ENCODE measurements around the gene LSM10. TPM values are rescaled to one million over a fixed set of nuclear protein-coding genes. Genes with fewer than 3 reads are reported as not detected.
A peak's percentile ranks its signal among the peaks of the same experiment; 100 is the strongest.

LSM10 gene
- total RNA-seq, 3 donors from 2014 or later (not counting 1 experiment from before 2014, with no cell fraction given) = 25.2 to 30.4 (median 26.6) TPM

DNA sequence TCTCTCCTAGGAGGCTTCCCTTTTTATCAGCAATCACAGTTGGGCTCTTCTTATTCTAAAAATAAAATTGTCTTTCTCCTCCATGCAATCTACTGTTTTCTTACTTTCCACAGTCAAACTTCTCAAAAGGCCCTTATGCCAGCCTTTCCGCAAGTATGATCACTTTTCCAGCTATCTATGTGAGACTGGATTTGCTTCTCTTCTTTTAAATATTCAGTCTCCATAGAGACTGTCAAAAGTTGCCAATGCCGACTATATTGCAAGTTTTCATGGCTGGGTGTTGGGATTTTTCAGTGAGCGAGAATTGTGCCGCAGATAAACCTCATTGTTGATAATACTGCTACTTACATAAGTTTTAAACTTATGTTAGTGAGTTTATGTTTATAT lies 4.8 kb upstream of the LSM10 start:
- intact Hi-C loops (cut with micrococcal nuclease) = loop anchor here (5.0 kb wide), 2 partner anchors 35 to 255 kb away; partner anchors contain the start of gene TRAPPC3
- Mint-ChIP-seq H3K4me1 (peaks cover 33 to 36% of the 10 kb centered on the region in 2 donors), H3K36me3 (peaks cover 4% of the 10 kb centered on the region), H3K27me3 (ENCODE audit: low read depth in 2 of 2) (no peaks in the 10 kb centered on the region), H3K4me3 (peak overlapping the region; percentile 71), H3K27ac (peak overlapping the region; percentile 97 to 99), H3K9me3 (no peaks in the 10 kb centered on the region)
- H3K4me3 ChIP-seq (ENCODE audit: low read length) = no peak overlapping the region
- ATAC-seq (no peak), DNase-seq (no peak)
- H3K9me3 ChIP-seq (ENCODE audit: control insufficient read depth, insufficient read depth, low read length) = no peaks in the 10 kb centered on the region
- H3K36me3 ChIP-seq (ENCODE audit: control insufficient read depth, insufficient read depth, low read length) = no peaks in the 10 kb centered on the region
- TF ChIP-seq, protein P1, sequence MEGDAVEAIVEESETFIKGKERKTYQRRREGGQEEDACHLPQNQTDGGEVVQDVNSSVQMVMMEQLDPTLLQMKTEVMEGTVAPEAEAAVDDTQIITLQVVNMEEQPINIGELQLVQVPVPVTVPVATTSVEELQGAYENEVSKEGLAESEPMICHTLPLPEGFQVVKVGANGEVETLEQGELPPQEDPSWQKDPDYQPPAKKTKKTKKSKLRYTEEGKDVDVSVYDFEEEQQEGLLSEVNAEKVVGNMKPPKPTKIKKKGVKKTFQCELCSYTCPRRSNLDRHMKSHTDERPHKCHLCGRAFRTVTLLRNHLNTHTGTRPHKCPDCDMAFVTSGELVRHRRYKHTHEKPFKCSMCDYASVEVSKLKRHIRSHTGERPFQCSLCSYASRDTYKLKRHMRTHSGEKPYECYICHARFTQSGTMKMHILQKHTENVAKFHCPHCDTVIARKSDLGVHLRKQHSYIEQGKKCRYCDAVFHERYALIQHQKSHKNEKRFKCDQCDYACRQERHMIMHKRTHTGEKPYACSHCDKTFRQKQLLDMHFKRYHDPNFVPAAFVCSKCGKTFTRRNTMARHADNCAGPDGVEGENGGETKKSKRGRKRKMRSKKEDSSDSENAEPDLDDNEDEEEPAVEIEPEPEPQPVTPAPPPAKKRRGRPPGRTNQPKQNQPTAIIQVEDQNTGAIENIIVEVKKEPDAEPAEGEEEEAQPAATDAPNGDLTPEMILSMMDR (IDR thresholded peaks at IDR 0.05) = no peak
- no peaks in the 10 kb centered on the region for H3K27me3 ChIP-seq (ENCODE audit: control insufficient read depth, insufficient read depth, low read length)
- H3K27ac ChIP-seq (ENCODE audit: low read length) = no peak overlapping the region
- H3K4me1 ChIP-seq (ENCODE audit: control insufficient read depth, insufficient read depth, low read length) = peaks cover 37% of the 10 kb centered on the region
- 100% methylated on average over 1 of the region's 4 CpGs for WGBS (ENCODE audit: insufficient coverage)

DNA sequence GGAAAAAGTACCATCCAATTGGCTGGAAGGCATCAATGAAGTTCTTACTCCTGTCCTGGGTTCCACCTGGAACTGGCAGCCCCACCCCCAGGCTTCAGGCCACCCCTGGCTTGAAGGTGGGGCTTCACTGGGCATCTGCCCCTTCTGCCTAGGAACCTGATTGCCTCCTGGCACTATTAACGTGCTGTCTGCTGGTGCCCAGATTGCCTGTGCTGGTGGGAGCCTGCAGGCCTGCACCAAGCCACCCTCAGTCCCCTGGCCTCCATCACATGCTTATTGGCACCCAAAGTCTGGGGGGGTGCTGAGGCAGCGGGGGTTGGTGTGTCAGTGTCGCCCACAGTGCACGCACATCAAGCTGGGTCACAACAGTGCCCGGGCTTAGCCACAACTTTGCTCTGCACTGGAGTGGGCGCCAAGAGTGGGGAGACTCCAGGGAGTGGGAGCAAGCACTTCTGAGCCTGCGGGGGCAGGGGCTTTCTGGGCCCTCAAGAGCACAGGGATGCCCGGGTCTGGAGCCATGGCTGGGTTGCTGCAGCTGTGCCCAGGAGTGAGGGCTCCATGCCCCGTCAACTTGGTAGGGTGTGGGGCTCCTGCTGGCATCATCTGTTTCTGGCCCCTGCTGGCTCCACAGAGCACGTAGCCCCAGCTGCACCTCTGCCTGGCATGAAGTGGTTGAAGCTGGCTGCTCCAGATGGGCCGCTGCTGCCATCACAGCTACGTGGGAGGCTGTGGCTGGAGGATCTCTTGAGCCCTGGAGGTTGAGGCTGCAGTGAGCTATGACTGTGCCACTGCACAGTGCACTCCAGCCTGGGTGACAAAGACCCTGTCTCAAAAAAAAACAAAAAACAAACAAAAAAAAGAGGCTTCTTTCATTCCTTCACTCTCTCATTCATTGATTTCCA lies 4.1 kb upstream of the LSM10 start:
- H3K4me3 Mint-ChIP-seq = peak overlapping the region; percentile 94
- TF ChIP-seq, protein P1 (IDR thresholded peaks at IDR 0.05) = no peak
- H3K4me1 ChIP-seq (ENCODE audit: control insufficient read depth, insufficient read depth, low read length) = peaks cover 43% of the 10 kb centered on the region
- no peaks in the 10 kb centered on the region for H3K27me3 Mint-ChIP-seq (ENCODE audit: low read depth in 2 of 2)
- ATAC-seq (no peak), DNase-seq (no peak)
- H3K27ac Mint-ChIP-seq = peak overlapping the region; percentile 97 to 99
- intact Hi-C loops (cut with micrococcal nuclease) = loop anchor here (1.0 to 5.0 kb wide), 3 partner anchors 16 to 255 kb away; partner anchors contain the start of gene TRAPPC3
- H3K36me3 Mint-ChIP-seq = no peaks in the 10 kb centered on the region
- 87% methylated on average over 12 of the region's 12 CpGs for WGBS (ENCODE audit: insufficient coverage)
- H3K4me1 Mint-ChIP-seq = peaks cover 40 to 42% of the 10 kb centered on the region in 2 donors
- no peaks in the 10 kb centered on the region for H3K9me3 Mint-ChIP-seq
- no peaks in the 10 kb centered on the region for H3K9me3 ChIP-seq (ENCODE audit: control insufficient read depth, insufficient read depth, low read length)
- peak overlapping the region; percentile 58 for H3K4me3 ChIP-seq (ENCODE audit: low read length)
- no peaks in the 10 kb centered on the region for H3K27me3 ChIP-seq (ENCODE audit: control insufficient read depth, insufficient read depth, low read length)
- H3K27ac ChIP-seq (ENCODE audit: low read length) = peak overlapping the region; percentile 98
- no peaks in the 10 kb centered on the region for H3K36me3 ChIP-seq (ENCODE audit: control insufficient read depth, insufficient read depth, low read length)

DNA sequence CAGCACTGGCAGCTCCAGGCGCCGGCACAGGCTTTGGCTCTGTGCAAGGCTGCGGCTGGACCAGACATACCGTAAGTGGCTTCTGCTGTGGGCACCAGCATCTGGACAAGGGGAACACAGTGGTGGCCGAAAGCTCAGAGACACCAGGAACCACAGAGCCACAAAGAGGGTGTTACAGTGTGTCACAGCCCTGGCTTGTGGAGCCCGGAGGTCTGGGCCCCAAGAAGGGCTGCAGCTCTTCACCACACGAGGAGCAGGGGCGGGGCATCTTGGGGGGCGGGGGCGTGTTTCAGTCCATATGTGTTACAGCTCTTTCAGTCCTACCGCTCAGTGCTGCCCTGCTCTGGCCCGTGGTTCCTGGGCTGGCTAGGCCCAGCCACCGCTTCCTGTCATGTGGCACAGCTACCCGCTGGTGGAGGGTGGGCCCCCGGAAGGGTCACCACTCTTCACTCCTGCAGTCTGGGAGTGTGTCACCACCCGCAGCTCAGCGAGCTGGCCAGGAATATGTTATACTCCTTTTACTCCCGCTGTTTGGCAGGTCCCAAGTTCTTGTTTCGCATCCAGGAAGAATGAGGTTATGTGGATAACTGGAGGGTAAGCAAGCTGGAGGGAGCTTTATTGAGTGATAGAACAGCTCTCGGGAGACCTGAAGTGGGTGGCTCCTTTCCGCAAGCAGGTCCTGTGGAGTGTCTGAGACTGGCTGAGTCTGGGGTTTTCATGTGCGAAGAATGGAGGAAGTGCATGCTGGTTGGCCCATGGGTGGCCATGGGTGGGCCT lies 3.3 kb upstream of the LSM10 start:
- Histone ChIP-seq H3K4me3 (ENCODE audit: low read length) (peak overlapping the region; percentile 58), H3K4me1 (ENCODE audit: control insufficient read depth, insufficient read depth, low read length) (peaks cover 50% of the 10 kb centered on the region), H3K27ac (ENCODE audit: low read length) (peak overlapping the region; percentile 98), H3K36me3 (ENCODE audit: control insufficient read depth, insufficient read depth, low read length) (no peaks in the 10 kb centered on the region), H3K27me3 (ENCODE audit: control insufficient read depth, insufficient read depth, low read length) (no peaks in the 10 kb centered on the region), H3K9me3 (ENCODE audit: control insufficient read depth, insufficient read depth, low read length) (no peaks in the 10 kb centered on the region)
- no peaks in the 10 kb centered on the region for H3K9me3 Mint-ChIP-seq
- TF ChIP-seq, protein P1 (IDR thresholded peaks at IDR 0.05) = no peak
- WGBS (ENCODE audit: insufficient coverage) = 21% methylated on average over 22 of the region's 22 CpGs
- H3K36me3 Mint-ChIP-seq = no peaks in the 10 kb centered on the region
- no peaks in the 10 kb centered on the region for H3K27me3 Mint-ChIP-seq (ENCODE audit: low read depth in 2 of 2)
- ATAC-seq (peak; percentile 75 to 91 (median 77)), DNase-seq (peak; percentile 58 to 70)
- peak overlapping the region; percentile 94 for H3K4me3 Mint-ChIP-seq
- H3K4me1 Mint-ChIP-seq = peaks cover 47 to 50% of the 10 kb centered on the region in 2 donors
- peak overlapping the region; percentile 97 to 99 for H3K27ac Mint-ChIP-seq
- intact Hi-C loops (cut with micrococcal nuclease) = loop anchor here (1.0 to 5.0 kb wide), 3 partner anchors 15 to 254 kb away; partner anchors contain the start of gene TRAPPC3
